Esophagus squamous epithelium (tissue), 4 donors: Measurements from ENCODE around the gene KIF13A.

ENCODE experiments used
- CTCF ChIP-seq, 6 experiments: fragments of 450-650 bp in 4 of 6; fragments of 200-600 bp in 2 of 6; sonication (generic) in 2 of 6; IDR thresholded peaks; one replicate each; pipeline ENCODE4 v1.5.1; 2016 to 2019; ENCODE audit warnings: antibody characterized with exemption in 6 of 6, mild to moderate bottlenecking in 4 of 6, moderate library complexity in 4 of 6
- POLR2A ChIP-seq, 4 donors: fragments of 450-650 bp; IDR thresholded peaks; one replicate each; pipeline ENCODE4 v1.6.1; 2017; ENCODE audit warnings: antibody characterized with exemption in 4 of 4, mild to moderate bottlenecking in 4 of 4, moderate library complexity in 3 of 4

- TF ChIP-seq POLR2A (IDR thresholded peaks at IDR 0.05): no peak
- no peak for TF ChIP-seq CTCF (IDR thresholded peaks at IDR 0.05)
These were observed 55.0 kb downstream of the KIF13A start for GRCh38 chr6:17932330-17932852.
